Dermis blood vessel endothelial cell (primary cell): Measurements from ENCODE around the gene STAC2. TPM values are rescaled to one million over a fixed set of nuclear protein-coding genes. Genes with fewer than 3 reads are reported as not detected.
"Not testable (repeated sequence)": the region's sequence is repeated elsewhere in the genome, so short reads cannot be mapped to it uniquely, and the experiment has no call there.

Source experiments
- DNase-seq: peaks from one replicate; pipeline ENCODE4 v3.0.0; 2010
- total RNA-seq: library from RNA; depleted of rRNA; stranded (reverse); fragments of >200 nt; gene quantifications from 2 replicates; pipeline ENCODE4 v1.2.3, GENCODE V29; 2014

The STAC2 gene
- total RNA-seq, 1 donor from 2014 or later = 0.34 TPM

DNA sequence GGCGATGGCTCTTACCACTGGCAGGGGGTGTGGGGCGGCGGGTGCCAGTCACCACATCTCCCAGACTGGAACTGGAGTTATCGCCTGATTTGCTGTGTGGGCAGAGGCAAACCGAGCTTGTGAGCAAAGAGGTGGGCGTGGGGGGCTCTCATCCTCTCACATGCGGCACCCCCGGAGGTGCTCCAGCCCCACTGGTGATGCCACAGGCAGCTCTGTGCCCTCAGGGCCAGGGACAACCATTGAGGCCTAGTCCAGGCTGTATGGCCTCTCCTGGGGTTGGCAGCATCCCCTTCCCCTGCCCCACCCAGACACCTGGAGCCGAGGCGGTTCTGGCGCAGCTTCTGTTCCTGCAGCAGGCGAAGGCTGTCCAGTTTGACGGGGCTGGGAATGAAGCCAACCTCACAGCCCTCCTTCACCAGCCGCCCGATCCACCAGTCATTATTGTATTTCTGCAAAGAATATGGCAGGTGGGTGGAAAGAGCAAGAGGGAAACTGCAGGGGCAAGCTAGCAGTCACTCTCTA is 39.2 kb downstream of the STAC2 start:
- no peak for DNase-seq

DNA sequence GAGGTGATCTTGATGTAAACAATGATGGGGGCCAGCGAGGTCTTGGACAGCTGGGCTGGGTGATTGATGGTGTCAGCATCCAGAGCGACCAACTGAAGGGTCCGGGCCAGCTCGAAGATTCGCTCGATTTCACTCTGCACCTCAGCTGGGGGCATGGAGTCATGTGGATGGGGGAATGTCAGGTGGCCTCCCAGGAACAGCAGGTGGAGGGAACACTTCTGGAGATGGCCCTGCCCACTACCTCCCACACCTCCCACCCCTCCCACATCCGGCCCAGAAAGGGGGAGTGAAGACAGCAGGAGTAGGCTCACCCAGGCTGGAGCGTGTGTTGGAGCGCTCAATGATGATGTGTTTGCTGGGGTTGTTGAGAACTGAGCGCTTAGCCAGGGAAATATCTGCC is 42.0 kb downstream of the STAC2 start:
- no peak for DNase-seq

DNA sequence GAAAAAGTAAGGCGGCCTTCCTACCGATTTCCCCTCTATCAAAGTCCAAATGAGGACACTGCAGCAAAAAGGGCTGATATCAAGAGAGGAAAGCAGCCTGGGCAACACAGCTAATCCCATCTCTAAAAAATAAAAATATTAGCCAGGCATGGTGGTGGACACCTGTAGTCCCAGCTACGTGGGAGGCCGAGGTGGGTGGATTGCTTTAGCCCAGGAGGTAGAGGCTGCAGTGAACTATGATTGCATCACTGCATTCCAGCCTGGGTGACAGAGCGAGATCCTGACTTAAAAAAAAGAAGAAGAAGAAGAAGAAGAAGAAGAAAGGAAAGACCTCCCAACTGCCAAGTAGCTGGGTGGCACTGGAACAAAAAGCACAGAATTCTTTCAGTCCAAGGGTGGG is 42.7 kb downstream of the STAC2 start:
- DNase-seq = no peak

DNA sequence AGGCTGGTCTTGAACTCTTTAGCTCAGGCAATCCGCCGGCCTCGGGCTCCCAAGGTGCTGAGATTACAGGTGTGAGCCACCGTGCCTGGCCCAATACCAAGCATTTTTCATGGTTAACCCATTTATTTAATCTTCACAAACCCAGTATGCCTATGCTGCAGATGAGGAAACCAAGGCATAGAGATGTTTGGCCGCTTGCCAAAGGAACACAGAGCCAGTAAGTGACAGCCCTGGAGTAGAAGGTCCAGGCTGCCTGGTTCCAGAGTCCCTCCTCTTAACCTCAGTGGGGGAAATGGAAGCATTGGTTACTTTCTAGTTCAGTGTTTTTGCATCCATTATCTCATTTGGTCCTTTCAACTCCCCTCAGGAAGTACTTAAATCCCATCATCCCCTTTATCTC is 44.4 kb downstream of the STAC2 start:
- DNase-seq = no peak

DNA sequence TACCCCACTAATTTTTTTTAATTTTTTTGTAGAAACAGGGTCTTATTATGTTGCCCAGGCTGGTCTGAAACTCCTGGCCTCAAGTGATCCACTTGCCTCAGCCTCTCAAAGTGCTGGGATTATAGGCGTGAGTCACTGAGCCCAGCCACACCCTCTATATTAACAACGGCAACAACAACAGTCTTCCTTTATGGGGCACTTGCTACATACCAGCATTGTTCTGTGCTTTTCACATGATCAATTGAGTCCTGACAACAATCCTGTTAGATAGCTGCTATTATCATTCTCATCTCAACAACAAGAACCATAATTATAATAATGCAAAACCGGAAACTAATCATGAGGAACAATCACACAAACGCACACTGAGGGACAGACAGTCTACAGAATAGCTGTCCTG is 47.2 kb downstream of the STAC2 start:
- peak; percentile 79 for DNase-seq

DNA sequence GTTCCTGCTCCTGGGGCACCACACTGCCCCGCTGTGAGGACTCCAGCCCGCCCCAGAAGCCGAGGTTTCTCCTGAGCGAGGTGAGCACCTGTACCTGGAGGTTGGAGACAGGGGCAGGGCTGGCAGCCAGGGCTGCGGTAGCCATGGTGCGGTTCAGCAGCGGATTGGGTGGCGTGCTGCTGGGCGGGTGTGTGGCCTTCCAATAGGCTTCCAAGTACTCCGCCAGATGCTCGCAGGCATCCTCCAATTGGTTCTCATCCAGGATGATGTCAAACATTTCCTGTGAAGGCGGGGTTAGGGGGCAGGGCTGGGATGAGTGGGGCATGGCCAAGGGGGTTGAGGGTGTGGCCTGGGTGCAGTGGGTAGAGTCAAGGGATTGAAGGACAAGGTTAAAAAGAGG is 48.5 kb downstream of the STAC2 start:
- no peak for DNase-seq

DNA sequence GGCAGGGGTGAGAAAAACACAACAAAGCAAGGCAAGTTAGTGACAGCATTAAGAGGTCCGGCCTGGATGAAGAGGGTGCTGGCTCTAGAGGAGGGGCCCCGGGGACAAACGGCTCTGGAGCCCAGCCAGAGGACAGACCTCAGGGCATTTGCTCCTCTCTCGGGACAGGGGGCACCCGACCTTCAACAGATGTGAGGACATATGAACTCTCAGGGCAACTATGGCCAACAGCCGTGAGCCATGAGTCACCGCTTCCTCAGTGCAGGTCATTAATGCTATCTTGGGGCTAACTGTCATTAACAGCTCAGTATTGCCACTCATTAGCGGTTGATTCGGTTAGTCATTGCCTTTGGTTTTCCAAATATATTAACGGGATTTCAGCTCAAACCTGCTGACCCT is 50.1 kb downstream of the STAC2 start:
- DNase-seq = peak; percentile 67

DNA sequence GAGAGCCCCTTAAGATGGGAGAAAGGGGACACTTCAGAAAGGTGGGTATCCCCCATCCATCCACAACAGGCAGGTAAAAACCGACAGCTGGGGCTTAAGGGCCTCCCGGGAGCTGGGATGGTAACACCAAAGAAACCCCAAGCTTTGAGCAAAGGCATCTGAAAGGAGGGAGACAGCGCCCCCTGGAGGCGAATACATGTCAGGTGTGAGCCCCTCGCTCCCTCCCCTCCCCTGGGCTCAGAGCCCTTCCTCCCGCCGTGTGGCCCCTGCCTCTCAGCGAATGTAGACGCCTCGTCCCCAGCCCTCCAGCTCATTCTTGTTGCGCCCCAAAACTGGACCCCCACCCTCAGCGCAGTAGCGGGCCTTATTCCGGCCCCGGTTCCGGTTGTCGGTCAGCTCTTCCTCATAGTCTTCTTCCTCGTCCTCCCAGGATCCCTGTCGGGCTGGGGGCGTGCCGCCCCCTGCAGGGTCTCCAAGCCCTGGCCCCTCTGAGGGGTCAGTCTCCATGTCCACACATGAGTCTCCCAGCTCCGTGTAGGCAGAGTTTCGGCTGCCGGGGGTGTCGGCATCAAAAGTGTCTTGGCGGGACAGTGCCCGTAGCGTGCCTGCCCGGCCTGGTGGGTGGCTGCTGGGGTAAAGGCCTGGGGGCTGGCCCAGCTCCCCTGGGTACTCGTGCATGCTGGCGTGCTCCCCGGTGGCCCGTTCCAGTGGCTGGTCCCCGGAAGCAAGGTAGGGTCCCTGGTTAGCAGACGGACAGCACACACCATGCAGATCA is 50.6 kb downstream of the STAC2 start:
- DNase-seq = peak; percentile 76

DNA sequence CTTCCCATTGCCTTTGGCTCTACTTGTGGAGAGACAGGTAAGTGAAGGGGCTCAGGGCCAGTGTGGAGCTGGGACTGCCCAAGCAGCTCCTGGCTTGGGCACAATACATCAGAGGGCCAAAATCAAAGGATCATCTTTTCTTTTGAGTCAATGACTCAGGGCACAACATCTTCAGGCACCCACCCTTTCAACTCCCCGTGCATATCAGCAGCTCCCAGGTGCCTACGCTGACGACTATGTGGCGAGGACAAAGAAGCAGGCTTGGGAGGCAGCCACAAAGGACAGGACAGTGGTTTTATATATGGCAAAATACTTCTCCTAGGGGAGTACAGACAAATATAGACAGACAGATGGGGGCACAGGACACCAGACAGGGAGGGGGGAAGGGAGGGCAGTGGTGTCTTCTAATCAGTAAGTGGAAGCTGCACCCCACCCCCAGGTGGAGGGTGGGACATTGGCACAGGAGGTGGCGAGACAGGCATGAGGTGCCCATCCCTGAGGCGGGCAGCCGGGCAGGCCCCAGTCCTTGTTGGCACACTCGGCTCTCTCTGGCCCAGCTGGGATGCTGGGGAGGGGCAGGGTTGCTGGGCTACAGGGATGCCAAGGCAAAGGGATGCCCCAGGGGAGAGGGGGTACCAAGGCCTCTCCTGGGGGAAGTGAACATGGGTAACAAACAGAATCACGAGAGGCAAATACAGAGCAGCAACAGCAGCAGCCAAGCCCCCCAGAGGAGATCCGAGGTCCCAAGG is 52.0 kb downstream of the STAC2 start:
- no peak for DNase-seq

DNA sequence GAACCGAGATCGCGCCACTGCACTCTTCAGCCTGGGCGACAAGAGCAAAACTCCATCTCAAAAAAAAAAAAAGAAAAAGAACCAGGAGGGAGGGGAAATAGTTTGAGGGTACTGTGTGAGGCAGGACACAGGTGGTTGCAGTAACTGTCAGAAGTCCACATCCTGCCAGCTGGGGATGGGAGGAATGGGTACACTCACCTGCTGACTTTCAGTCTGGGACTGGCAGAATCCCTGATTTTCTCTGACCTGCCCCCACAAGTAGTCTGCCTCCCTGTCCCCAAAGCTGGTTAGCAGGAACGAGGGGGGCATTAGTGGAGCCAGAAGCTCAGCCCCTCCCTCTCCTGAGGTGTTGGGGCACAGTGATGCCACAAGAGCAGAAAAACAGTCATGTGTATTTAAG is 52.7 kb downstream of the STAC2 start:
- no peak for DNase-seq

DNA sequence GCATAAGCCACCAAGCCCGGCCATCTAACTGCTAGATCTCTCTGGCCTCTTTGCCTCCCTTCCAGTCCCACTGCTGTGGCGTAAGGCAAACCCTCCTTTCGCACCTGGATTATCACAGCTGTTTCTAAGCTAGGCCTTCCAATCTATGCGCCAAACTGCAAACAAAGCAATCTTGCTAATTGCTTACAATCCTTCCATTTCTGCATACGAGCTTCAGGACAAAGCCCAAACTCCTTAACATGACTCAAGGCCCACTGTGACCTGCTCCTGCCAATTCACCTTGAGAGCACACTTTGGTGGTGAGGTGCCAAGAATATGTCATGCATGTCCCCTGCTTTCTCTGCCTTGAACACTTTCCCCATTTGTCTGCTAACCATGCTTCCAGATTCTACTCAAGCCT is 53.8 kb downstream of the STAC2 start:
- no peak for DNase-seq

DNA sequence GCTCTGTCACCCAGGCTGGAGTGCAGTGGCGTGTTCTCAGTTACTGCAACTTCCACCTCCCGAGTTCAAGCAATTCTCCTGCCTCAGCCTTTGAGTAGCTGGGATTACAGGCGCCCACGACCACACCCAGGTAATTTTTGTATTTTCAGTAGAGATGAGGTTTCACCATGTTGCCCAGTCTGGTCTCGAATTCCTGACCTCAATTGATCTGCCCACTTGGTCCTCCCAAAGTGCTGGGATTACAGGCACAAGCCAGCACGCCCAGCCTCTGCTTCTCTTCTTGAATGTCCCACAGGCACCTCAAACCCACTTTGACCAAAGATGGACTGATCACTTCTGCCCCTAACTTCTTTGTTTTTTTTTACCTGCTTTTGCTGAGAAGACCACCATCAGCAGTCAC is 55.2 kb downstream of the STAC2 start:
- DNase-seq = no peak

DNA sequence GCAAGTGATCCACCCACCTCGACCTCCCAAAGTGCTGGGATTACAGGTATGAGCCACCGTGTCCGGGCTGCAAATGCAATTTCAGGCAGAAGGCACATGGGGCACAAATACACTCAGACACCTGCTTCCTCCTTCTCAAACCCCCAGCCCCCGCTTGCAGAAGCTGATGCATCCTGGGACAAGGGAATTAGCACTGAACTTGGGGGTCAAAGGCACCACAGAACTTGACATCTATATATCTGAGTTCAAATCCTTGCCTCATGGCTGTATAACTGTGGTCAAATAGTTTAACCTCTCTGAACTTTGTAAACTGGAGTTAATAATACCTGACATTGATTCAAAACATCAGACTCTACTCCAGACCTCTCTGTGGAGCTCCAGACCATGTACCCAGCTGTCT is 55.6 kb downstream of the STAC2 start:
- DNase-seq = no peak

DNA sequence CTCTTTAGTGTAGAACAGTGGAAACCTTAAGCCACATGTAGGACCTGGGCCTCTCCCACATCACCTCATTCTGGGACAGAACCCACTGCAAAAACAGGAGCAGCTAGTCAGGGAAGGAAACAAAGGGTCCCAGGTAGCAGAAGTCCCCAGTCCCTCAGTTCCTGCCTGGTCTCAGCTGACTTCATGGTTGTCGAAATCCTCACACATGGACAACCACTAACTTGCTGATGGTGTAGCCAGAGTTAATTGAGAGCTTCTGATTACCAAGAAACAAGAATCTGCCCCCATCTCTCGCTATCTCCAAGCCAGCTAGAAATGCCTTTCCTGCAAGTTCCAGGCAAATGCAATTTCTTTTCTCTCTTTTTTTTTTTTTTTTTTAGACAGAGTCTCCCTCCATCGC is 56.2 kb downstream of the STAC2 start:
- no peak for DNase-seq

DNA sequence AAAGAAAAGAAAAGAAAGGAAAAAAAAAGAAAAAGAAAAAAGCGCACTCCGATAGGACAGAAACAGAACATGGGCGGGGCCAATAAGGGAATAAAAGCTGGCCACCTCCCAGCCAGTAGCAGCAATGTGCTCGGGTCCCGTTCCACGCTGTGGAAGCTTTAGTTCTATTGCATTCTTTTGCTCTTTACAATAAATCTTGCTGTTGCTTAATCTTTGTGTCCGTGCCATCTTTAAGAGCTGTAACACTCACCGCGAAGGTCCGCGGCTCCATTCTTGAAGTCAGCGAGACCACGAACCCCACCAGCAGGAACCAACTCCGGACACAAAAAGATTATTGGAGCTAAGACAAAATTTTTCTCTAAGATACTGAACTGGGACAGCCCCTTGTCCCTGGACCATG is 56.6 kb downstream of the STAC2 start:
- DNase-seq = no peak

DNA sequence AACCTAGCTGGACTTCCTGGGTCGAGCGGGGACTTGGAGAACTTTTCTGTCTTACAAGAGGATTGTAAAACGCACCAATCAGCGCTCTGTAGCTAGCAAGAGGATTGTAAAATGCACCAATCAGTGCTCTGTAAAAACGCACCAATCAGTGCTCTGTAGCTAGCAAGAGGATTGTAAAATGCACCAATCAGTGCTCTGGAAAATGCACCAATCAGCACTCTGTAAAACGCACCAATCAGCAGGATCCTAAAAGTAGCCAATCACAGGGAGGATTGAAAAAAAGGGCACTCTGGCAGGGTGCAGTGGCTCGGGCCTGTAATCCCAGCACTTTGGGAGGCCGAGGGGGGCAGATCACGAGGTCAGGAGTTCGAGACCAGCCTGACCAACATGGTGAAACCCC is 57.2 kb downstream of the STAC2 start:
- DNase-seq = not testable (repeated sequence)

DNA sequence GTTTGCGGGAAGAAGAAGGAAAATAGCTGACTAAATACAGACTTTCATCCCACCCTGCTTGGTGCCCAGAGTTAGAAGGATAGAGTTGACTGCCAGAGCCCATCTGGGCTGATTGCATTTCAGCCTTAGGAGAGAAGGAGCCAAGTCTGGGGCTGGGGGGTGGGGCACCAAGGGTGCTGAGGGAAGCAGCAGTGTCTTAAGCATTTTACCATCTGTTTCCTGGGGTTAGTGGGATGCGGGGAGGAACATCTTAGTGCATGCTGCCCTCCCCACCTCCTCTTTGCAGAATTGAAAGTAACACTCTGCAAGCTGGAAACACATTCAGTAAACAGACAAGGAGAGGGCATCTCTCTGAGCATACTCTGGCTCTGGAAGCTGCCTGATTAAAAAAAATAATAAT is 58.3 kb downstream of the STAC2 start:
- no peak for DNase-seq

DNA sequence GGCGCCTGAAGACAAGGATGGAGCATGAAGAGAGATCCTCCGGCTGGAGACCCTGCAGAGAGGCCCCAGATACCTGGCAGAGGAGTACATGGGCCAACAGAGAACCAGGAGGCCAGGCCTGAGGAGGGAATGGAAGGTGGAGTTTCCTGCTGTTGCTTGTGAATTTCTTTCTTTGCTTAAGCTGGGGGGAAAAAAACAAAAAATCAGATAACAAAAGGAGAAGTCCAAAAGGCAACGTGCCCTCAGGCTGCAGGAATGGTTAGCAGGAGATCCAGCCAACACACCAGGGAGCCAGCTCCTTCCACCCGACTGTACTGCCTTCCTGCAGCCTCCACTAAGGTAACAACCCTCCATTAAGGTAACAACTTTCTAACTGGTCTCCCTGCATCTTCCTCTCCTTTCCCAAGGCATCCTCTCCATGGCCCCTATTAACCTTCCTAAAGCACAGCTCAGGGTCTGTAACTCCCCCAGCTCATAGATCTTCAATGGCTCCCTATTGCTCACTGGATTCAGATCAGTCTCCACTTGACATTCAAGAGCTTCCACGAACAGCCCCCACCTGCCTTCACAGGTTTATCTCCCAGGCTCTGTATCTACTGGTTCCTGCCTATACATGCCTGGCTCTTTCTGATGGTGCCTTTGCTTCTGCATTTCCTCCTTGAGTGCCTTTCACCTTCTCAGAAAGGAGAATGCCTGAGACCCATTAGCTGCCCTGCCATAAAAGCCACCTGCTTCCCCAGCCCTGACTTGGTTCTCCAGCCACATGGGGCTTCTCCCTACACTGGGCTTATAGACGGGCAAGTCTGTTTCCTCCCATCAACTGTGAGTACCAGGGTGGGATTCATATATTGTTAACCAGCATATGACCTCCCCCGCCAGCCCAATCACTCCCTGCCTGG is 59.1 kb downstream of the STAC2 start:
- no peak for DNase-seq

DNA sequence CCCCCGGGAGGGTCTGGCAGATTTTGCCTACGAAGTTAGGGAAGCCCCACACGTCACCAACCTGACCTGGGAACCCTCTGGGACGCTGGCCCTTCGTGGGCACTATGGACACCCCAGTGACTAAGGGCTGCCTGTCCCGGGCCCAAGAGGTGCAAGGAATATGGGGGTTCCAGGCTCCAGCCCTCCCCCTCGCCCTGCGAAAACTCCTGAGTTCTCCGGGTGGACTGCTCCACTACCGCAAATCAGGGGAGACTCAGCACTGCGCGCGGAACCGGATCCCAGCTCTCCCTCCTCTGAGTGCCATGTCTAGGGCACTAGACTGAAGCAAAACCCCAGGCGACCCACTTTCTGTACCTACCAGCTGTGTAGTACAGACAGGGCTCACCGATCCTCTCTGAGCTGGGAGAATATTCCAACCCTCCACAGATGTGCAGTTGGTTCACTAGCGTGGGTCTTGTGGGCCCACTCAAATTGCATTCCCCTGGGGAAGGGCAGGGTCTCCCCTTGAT is 59.9 kb downstream of the STAC2 start, which contains the start of gene ARL5C:
Gene ARL5C, minus strand, starts transcription at position 321 of the 509 bp plus-strand sequence. CDS start 401 bp downstream, outside the sequence.
- DNase-seq = no peak

DNA sequence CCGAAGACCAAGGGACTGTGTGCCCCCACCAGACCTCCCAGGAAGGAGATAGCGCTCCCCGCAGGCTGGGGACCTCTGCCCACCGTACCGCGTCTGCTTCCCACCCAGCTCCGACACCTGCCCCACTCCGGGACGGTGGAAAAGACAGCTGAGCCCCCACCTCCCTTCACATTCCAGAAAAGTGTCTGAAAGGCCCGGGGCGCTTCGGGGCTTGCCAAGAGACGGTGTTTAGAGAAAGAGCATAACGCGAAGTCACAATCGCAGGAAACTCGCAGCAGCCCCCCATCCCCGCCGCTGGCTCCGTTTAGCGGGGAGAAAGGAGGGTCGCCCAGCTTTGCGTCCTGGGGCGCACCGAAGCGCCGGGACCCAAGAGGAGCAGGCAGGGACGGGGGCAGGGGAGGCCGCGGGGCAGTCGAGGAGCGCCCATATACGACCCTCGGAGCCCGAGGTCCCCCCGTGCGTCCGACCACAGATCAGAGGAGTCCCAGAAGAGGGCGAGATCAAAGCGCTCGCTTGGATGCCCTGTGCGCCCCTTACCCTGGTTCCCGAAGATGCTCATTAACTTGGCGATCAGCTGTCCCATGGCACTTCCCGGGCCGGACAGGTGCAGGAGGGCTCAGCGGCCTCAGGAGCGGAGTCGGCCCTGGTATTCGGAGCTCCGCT is 60.4 kb downstream of the STAC2 start:
- DNase-seq = no peak

DNA sequence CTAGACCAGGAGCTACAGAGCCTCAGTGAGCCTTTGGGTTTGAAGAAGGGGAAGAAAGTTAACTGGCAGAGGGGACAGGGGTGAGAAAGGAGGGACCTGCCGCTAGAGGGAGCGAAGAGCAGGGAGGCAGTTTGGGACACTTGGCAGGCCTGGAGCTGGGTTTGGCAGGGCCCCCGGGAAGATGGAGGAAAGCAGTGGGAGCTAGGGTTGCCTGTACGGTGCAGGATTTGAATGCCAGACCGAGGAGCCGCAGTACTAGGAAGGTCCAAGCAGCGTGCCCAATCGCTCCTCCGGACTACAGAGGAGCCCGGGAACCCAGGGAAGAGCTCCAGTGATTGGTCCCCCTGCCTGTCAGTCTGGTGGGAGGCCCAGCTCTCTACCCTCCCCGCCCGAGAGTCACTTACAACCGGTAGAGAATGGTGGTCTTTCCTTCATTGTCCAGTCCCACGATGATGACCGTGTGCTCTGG is 61.0 kb downstream of the STAC2 start:
- DNase-seq = peak; percentile 86

DNA sequence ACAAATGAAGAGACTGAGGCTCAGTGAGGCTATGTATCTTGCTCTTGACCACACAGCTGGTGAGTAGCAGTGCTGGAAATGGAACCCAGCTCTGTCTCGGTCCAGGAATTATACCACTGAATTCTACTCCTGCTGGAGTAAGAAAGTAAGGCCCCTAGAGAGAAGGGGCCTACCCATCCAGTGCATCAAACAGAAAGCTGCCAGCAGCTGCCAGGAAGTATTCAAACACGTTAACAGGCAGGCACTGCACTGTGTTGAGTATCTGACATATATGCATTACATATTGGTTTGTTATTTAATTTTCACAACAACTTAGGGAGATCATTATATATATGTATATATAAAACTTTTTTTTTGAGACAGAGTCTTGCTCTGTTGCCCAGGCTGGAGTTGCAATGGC is 63.8 kb downstream of the STAC2 start:
- DNase-seq = no peak
